Transverse colon (tissue), 4 donors: ENCODE results near the gene ZMIZ1. TPM values are rescaled to one million over a fixed set of nuclear protein-coding genes. Genes with fewer than 3 reads are reported as not detected.

Source experiments
- DNase-seq: peaks from one replicate; pipeline ENCODE4 v3.0.0-alpha.2; 2019
- H3K27ac ChIP-seq, 4 donors: fragments of 200-600 bp; sonication (generic); 2 replicates each; pipeline ENCODE4 v1.5.1; 2016 to 2018; ENCODE audit warnings: inconsistent platforms in 4 of 4
- H3K27me3 ChIP-seq: fragments of 200-600 bp; sonication (generic); 2 replicates; pipeline ENCODE4 v1.5.1; 2017; ENCODE audit warnings: inconsistent platforms
- H3K36me3 ChIP-seq, 4 donors: fragments of 200-600 bp; sonication (generic); 2 replicates each; pipeline ENCODE4 v1.5.1; 2017 to 2019; ENCODE audit warnings: inconsistent platforms in 4 of 4
- H3K4me1 ChIP-seq, 4 donors: fragments of 200-600 bp; sonication (generic); 2 replicates each; pipeline ENCODE4 v1.5.1; 2017 to 2020; ENCODE audit warnings: inconsistent platforms in 4 of 4
- H3K4me3 ChIP-seq, 4 donors: fragments of 200-600 bp; sonication (generic); 1 replicate in 1 of 4; 2 replicates in 3 of 4; pipeline versions ENCODE4 v1.5.1 to v1.6.1; 2017 to 2019; ENCODE audit warnings: inconsistent platforms in 4 of 4
- H3K9me3 ChIP-seq, 2 donors: fragments of 200-600 bp; sonication (generic); 2 replicates each; pipeline ENCODE4 v1.5.1; 2017 to 2019; ENCODE audit warnings: inconsistent platforms in 2 of 2
- EP300 ChIP-seq: sonication (generic); formaldehyde crosslinking; IDR thresholded peaks from one replicate; pipeline ENCODE4 v1.6.1; 2017; ENCODE audit warnings: antibody characterized with exemption, low read depth
- POLR2A ChIP-seq: fragments of 450-650 bp; IDR thresholded peaks from one replicate; pipeline ENCODE4 v1.6.1; 2016; ENCODE audit warnings: antibody characterized with exemption, mild to moderate bottlenecking, moderate library complexity
- POLR2AphosphoS5 ChIP-seq, 3 donors: sonication (generic); formaldehyde crosslinking; IDR thresholded peaks; one replicate each; pipeline ENCODE4 v1.6.1; 2016; ENCODE audit warnings: antibody characterized with exemption in 3 of 3
- WGBS, 2 donors: methylation state at CpG; one replicate each; pipeline ENCODE4 v1.1.5; 2018; ENCODE audit warnings: low coverage in 1 of 2; 5-methylcytosine and 5-hydroxymethylcytosine counted together
- in situ Hi-C, 4 donors: fragments of 200-750 bp; cut with MboI; loops; one replicate each; pipeline versions ENCODE4 v1.15.0 to v1.15.1; 2017; ENCODE audit warnings: low sequenced_read_pairs in 3 of 4, low pct_ligation_motif_present in 1 of 4, low pct_unique_long_range_greater_than_20kb in 1 of 4
- intact Hi-C: fragments of 100-400 bp; cut with DNase I; formaldehyde crosslinking; loops from one replicate; pipeline ENCODE4 v1.15.1; 2023; ENCODE audit warnings: low total_unique reads
- total RNA-seq, 4 donors: library from RNA; depleted of rRNA; stranded (reverse); fragments of >200 nt; gene quantifications; one replicate each; pipeline ENCODE4 v1.1.0, GENCODE V29; 2016
- TF ChIP-seq, protein P1 (sequence below), 5 experiments: fragments of 200-600 bp in 3 of 5; fragments of 450-650 bp in 2 of 5; sonication (generic) in 3 of 5; IDR thresholded peaks; 1 replicate in 2 of 5; 2 replicates in 3 of 5; pipeline ENCODE4 v1.5.1; 2016 to 2017; ENCODE audit warnings: antibody characterized with exemption in 5 of 5, inconsistent platforms in 3 of 5, mild to moderate bottlenecking in 2 of 5, moderate library complexity in 1 of 5

Gene ZMIZ1
- total RNA-seq, 4 donors from 2014 or later = 32.0 to 108 (median 63.0) TPM

GRCh38 chr10:79206300-79207095, 137.7 kb downstream of the ZMIZ1 start:
- no peak overlapping the region for H3K27ac ChIP-seq
- no peaks in the 10 kb centered on the region for H3K27me3 ChIP-seq
- peaks cover 0 to 3% (median 0%) of the 10 kb centered on the region in 4 donors for H3K4me1 ChIP-seq
- peaks cover 0 to 28% (median 7%) of the 10 kb centered on the region in 4 donors for H3K36me3 ChIP-seq
- H3K4me3 ChIP-seq = no peak overlapping the region
- no peak for TF ChIP-seq EP300
- TF ChIP-seq POLR2A = no peak
- TF ChIP-seq, protein P1, sequence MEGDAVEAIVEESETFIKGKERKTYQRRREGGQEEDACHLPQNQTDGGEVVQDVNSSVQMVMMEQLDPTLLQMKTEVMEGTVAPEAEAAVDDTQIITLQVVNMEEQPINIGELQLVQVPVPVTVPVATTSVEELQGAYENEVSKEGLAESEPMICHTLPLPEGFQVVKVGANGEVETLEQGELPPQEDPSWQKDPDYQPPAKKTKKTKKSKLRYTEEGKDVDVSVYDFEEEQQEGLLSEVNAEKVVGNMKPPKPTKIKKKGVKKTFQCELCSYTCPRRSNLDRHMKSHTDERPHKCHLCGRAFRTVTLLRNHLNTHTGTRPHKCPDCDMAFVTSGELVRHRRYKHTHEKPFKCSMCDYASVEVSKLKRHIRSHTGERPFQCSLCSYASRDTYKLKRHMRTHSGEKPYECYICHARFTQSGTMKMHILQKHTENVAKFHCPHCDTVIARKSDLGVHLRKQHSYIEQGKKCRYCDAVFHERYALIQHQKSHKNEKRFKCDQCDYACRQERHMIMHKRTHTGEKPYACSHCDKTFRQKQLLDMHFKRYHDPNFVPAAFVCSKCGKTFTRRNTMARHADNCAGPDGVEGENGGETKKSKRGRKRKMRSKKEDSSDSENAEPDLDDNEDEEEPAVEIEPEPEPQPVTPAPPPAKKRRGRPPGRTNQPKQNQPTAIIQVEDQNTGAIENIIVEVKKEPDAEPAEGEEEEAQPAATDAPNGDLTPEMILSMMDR (IDR thresholded peaks at IDR 0.05) = no peak
- TF ChIP-seq POLR2AphosphoS5 (IDR thresholded peaks at IDR 0.05) = no peak
- H3K9me3 ChIP-seq = no peaks in the 10 kb centered on the region
- in situ Hi-C loops = loop anchor here in 1 of 4 donors (25.0 kb wide), 1 partner anchor 994 kb away; no protein-coding TSS in a partner anchor
- 80 to 92% methylated on average over 5 to 13 of the region's 13 CpGs for WGBS, 2 donors
- intact Hi-C loops = no loop called here
- DNase-seq = no peak

- Histone ChIP-seq H3K9me3 (no peaks in the 10 kb centered on the region), H3K4me3 (no peak overlapping the region), H3K27ac (no peak overlapping the region), H3K4me1 (peaks cover 0 to 3% (median 0%) of the 10 kb centered on the region in 4 donors), H3K27me3 (no peaks in the 10 kb centered on the region), H3K36me3 (peaks cover 0 to 28% (median 6%) of the 10 kb centered on the region in 4 donors)
- DNase-seq = no peak
- WGBS, 2 donors = 98% methylated on average over 4 of the region's 4 CpGs; no CpG with 5 or more reads in 1 of the 2 donors
- intact Hi-C loops (no loop called here), in situ Hi-C loops (loop anchor here in 1 of 4 donors (25.0 kb wide), 1 partner anchor 995 kb away; no protein-coding TSS in a partner anchor)
- TF ChIP-seq POLR2A = no peak
- TF ChIP-seq POLR2AphosphoS5 (IDR thresholded peaks at IDR 0.05) = no peak
- TF ChIP-seq EP300 = no peak
- TF ChIP-seq, protein P1 (IDR thresholded peaks at IDR 0.05) = no peak
Observed at GRCh38 chr10:79207096-79207357, 138.3 kb downstream of the ZMIZ1 start.

GRCh38 chr10:79207726-79208125, 139.0 kb downstream of the ZMIZ1 start:
- Histone ChIP-seq H3K27me3 (no peaks in the 10 kb centered on the region), H3K4me3 (no peak overlapping the region), H3K27ac (no peak overlapping the region), H3K9me3 (no peaks in the 10 kb centered on the region), H3K36me3 (peaks cover 0 to 26% (median 4%) of the 10 kb centered on the region in 4 donors), H3K4me1 (no peaks in the 10 kb centered on the region)
- no peak for DNase-seq
- intact Hi-C loops = no loop called here
- TF ChIP-seq, protein P1 (IDR thresholded peaks at IDR 0.05) = no peak
- no peak for TF ChIP-seq POLR2A
- in situ Hi-C loops = loop anchor here in 1 of 4 donors (25.0 kb wide), 1 partner anchor 995 kb away; no protein-coding TSS in a partner anchor
- WGBS, 2 donors = 85% methylated on average over 5 of the region's 5 CpGs; no CpG with 5 or more reads in 1 of the 2 donors

- TF ChIP-seq POLR2AphosphoS5 (IDR thresholded peaks at IDR 0.05) (no peak), EP300 (no peak)
- TF ChIP-seq, protein P1 (IDR thresholded peaks at IDR 0.05) = no peak
- in situ Hi-C loops = loop anchor here in 1 of 4 donors (25.0 kb wide), 1 partner anchor 996 kb away; no protein-coding TSS in a partner anchor
- no peak for DNase-seq
- Histone ChIP-seq H3K36me3 (peaks cover 0 to 21% (median 3%) of the 10 kb centered on the region in 4 donors), H3K9me3 (no peaks in the 10 kb centered on the region), H3K27ac (no peak overlapping the region), H3K4me1 (no peaks in the 10 kb centered on the region), H3K4me3 (no peak overlapping the region), H3K27me3 (no peaks in the 10 kb centered on the region)
- intact Hi-C loops = no loop called here
- WGBS, 2 donors = 93 to 97% methylated on average over 3 to 15 of the region's 15 CpGs
Observed at GRCh38 chr10:79208251-79208983, 139.7 kb downstream of the ZMIZ1 start.
